Right atrium auricular region (tissue), 2 donors: ENCODE measurements around the gene OR14J1. TPM values are rescaled to one million over a fixed set of nuclear protein-coding genes. Genes with fewer than 3 reads are reported as not detected.
"Not testable (repeated sequence)": the region's sequence is repeated elsewhere in the genome, so short reads cannot be mapped to it uniquely, and the experiment has no call there.

ENCODE experiments used
- DNase-seq: peaks from one replicate; pipeline ENCODE4 v3.0.0-alpha.2; 2019; ENCODE audit warnings: low spot score
- H3K27ac ChIP-seq, 2 donors: fragments of 200-600 bp; sonication (generic); 1 replicate in 1 of 2; 2 replicates in 1 of 2; pipeline ENCODE4 v1.5.1; 2016 to 2019
- H3K27me3 ChIP-seq, 2 donors: fragments of 200-600 bp; sonication (generic); one replicate each; pipeline versions ENCODE4 v1.5.1 to v1.6.0; 2017 to 2019
- H3K36me3 ChIP-seq: fragments of 200-600 bp; sonication (generic); one replicate; pipeline ENCODE4 v1.5.1; 2016
- H3K4me1 ChIP-seq, 2 donors: fragments of 200-600 bp; sonication (generic); one replicate each; pipeline versions ENCODE4 v1.5.1 to v1.6.0; 2017 to 2019
- H3K4me3 ChIP-seq, 2 donors: fragments of 200-600 bp; sonication (generic); 1 replicate in 1 of 2; 2 replicates in 1 of 2; pipeline ENCODE4 v1.5.1; 2017 to 2019; ENCODE audit warnings: mild to moderate bottlenecking in 1 of 2, moderate library complexity in 1 of 2
- H3K9me3 ChIP-seq, 2 donors: fragments of 200-600 bp; sonication (generic); one replicate each; pipeline ENCODE4 v1.5.1; 2019
- CTCF ChIP-seq, 2 donors: fragments of 200-600 bp; sonication (generic); IDR thresholded peaks; one replicate each; pipeline ENCODE4 v1.5.1; 2019; ENCODE audit warnings: antibody characterized with exemption in 2 of 2
- total RNA-seq, 2 donors: library from RNA; depleted of rRNA; stranded (reverse); fragments of >200 nt; gene quantifications; one replicate each; pipeline ENCODE4 v1.1.0, GENCODE V29; 2016

The OR14J1 gene
- total RNA-seq, 2 donors from 2014 or later: not detected

- TF ChIP-seq CTCF (IDR thresholded peaks at IDR 0.05): no peak
- Histone ChIP-seq H3K36me3 (no peaks in the 10 kb centered on the region), H3K4me1 (no peaks in the 10 kb centered on the region), H3K4me3 (no peak overlapping the region), H3K9me3 (peaks cover 0 to 7% of the 10 kb centered on the region in 2 donors), H3K27me3 (no peaks in the 10 kb centered on the region), H3K27ac (no peak overlapping the region)
- DNase-seq: no peak
Measured at GRCh38 chr6:29336269-29336668, 34.8 kb downstream of the OR14J1 start.

GRCh38 chr6:29345380-29345779 lies 43.9 kb downstream of the OR14J1 start:
- Histone ChIP-seq H3K4me3 (no peak overlapping the region), H3K9me3 (peaks cover 0 to 7% of the 10 kb centered on the region in 2 donors), H3K27ac (no peak overlapping the region), H3K4me1 (no peaks in the 10 kb centered on the region), H3K27me3 (no peaks in the 10 kb centered on the region), H3K36me3 (no peaks in the 10 kb centered on the region)
- TF ChIP-seq CTCF (IDR thresholded peaks at IDR 0.05): no peak
- no peak for DNase-seq

- DNase-seq, H3K4me1 ChIP-seq, H3K27ac ChIP-seq, H3K27me3 ChIP-seq, H3K4me3 ChIP-seq, H3K36me3 ChIP-seq: not testable (repeated sequence)
- H3K9me3 ChIP-seq: peaks cover 0 to 12% of the 10 kb centered on the region in 2 donors
Measured at GRCh38 chr6:29349348-29349747, 47.8 kb downstream of the OR14J1 start.

DNA sequence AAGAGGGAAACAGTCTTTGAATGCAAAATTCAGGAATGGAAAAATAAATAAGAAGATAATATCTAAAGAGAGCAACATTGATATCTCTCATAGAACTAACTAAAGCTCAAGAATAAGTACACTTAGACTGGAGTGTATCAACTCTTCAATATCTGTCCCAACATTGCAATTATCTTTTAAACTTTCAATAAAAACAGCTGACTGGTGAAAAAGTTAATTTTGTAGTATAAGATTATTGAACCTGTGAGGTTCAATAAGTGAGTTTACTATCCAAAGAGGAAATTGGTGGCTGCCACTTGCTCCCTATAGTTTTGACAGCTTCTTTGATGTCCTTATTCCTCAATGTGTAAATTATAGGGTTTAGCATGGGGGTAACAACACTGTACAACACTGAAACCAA lies 53.5 kb downstream of the OR14J1 start:
- Histone ChIP-seq H3K9me3 (peaks cover 0 to 10% of the 10 kb centered on the region in 2 donors), H3K27ac (no peak overlapping the region), H3K36me3 (no peaks in the 10 kb centered on the region), H3K27me3 (no peaks in the 10 kb centered on the region), H3K4me1 (no peaks in the 10 kb centered on the region), H3K4me3 (no peak overlapping the region)
- no peak for TF ChIP-seq CTCF (IDR thresholded peaks at IDR 0.05)
- no peak for DNase-seq

GRCh38 chr6:29355603-29356002 lies 54.1 kb downstream of the OR14J1 start:
- Histone ChIP-seq H3K27ac (no peak overlapping the region), H3K9me3 (peaks cover 0 to 4% of the 10 kb centered on the region in 2 donors), H3K4me3 (no peak overlapping the region), H3K36me3 (no peaks in the 10 kb centered on the region), H3K27me3 (no peaks in the 10 kb centered on the region), H3K4me1 (no peaks in the 10 kb centered on the region)
- DNase-seq: no peak
- TF ChIP-seq CTCF (IDR thresholded peaks at IDR 0.05): no peak

Other genes with a start within 250 kb of the OR14J1 start
- not detected for gene OR2B3, start 214.4 kb upstream of the OR14J1 start, total RNA-seq
- gene OR2J1, start 202.2 kb upstream of the OR14J1 start, total RNA-seq: not detected
- not detected for gene OR2J3, start 193.6 kb upstream of the OR14J1 start, total RNA-seq
- gene OR2J2, start 130.8 kb upstream of the OR14J1 start, total RNA-seq: not detected
- gene OR5V1, start 67.2 kb downstream of the OR14J1 start, total RNA-seq: not detected
- not detected for gene OR12D3, start 73.6 kb downstream of the OR14J1 start, total RNA-seq
- not detected for gene OR12D2, start 93.9 kb downstream of the OR14J1 start, total RNA-seq
- gene OR12D1, start 113.2 kb downstream of the OR14J1 start, total RNA-seq: not detected
- gene OR10C1, start 137.6 kb downstream of the OR14J1 start, total RNA-seq: not detected
- not detected for gene OR11A1, start 155.4 kb downstream of the OR14J1 start, total RNA-seq
- not detected for gene OR2H1, start 155.5 kb downstream of the OR14J1 start, total RNA-seq
- not detected for gene MAS1L, start 186.3 kb downstream of the OR14J1 start, total RNA-seq